Choroid plexus epithelial cell (primary cell): Measurements from ENCODE around the gene CIB1.

Experiments
- DNase-seq: peaks from one replicate; pipeline ENCODE4 v3.0.0-alpha.2; 2010; ENCODE audit warnings: low read depth
- H3K4me3 ChIP-seq: 2 replicates; pipeline ENCODE4 v1.5.1; 2011; ENCODE audit warnings: low read depth, mild to moderate bottlenecking, control low read depth, low read length, moderate library complexity
- CTCF ChIP-seq: conservative IDR thresholded peaks from 2 replicates; pipeline ENCODE4 v1.5.1; 2011; ENCODE audit warnings: low read depth, mild to moderate bottlenecking, control low read depth, inconsistent platforms, low read length, moderate library complexity

The CIB1 gene

DNA sequence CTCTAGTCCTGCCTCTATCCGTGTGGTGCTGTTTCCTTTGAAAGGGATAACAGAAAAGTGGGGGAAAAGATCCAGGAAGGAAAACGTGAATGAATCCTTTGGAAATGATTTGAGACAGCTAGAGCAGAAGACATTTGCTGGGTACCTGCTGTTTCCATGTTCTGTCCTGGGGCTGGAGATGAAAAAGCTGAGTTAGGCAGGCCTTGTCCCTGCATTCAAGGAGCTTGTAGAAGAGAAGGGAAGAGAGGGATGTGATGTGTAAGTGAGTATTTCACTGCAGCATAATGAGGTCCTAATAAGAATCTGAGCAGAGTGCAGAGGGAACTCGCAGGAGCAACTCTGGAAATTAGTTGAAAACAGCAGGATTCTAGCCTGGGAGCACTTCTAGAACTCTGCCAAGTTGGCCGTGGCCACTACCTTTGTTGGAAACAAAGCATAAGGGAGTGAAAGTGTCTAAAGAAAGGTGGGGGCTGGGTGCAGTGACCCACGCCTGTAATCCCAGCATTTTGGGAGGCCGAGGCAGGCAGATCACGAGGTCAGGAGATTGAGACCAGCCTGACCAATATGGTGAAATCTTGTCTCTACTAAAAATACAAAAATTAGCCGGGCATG lies 46.4 kb downstream of the CIB1 start:
- H3K4me3 ChIP-seq, result no peak overlapping the region
- DNase-seq, result no peak
- no peak for TF ChIP-seq CTCF

DNA sequence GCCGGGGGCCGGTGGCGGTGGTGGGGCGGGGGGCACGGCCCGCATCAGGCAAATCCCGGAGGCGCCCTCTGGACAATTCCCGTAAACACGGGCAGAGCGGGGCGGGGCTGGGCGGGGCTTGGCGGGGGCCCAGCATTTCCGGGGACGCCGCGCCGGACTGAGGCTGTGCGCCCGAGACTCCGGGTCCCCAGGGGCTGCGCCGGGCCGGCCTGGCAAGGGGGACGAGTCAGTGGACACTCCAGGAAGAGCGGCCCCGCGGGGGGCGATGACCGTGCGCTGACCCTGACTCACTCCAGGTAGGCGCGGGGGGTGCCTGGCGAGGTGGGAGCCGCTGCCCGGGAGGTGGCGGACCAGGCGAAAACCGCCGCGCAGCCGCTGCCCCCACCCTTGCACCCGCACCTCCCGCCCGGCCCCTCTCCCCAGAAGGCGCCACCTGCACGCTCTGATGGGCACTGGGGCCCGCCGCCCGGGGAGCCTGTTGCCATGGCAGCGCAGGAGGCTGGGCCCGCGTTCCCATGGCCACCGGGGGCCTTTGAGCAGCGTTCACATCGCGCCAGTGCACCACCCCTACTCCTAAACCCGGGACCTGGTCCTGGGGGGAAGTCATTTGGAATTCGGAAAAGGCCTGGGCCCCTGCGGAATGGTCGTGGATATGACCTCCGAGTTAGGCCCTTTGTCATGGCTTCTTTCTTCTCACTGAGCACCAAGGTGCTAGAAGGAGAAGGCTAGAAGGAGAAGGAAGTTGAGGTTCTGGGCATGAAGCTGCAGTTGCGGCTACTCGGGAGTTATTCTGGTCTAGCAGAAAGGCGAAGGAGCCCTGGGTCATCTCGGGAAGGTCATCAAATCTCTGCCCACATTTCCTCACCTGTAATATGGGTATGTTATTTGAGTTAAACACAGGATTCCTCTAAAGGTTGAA lies 48.7 kb downstream of the CIB1 start:
- TF ChIP-seq CTCF, result no peak
- DNase-seq, result no peak

DNA sequence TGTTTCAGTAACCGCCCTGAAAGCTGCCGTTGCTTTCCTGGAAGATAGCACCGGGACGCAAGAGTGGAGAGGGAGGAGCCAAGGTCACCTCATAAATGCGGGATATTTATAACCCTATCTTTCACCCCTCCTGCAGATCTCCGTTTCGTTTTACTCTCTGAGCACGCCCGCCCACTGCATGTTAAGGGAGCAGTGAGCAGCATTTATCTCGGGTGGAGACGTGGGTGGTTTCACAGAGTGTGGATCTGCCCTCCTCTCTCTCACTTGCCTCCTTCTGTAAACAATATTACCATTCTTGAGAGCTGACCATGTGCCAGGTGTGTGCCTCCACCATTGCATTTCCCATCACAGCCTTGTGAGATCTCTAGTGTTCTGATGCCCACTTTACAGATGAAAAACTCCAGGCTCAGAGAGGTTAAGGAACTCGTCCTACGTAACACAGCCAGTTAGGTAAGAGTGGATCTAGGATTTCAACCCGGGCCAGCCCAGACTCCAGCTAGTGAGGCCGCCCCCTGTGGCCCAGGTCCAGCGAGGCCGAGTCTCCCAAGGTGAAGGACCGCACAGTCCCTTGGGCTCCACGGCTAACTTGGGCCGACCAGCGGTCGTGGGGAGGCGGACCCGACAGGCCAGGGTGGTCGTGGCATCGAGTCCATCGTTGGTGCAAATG lies 49.5 kb downstream of the CIB1 start:
- DNase-seq, result peak; percentile 81
- no peak for TF ChIP-seq CTCF
- peak overlapping the region; percentile 72 for H3K4me3 ChIP-seq

More for the DNA sequence above, 48.7 kb downstream of the CIB1 start:
- H3K4me3 ChIP-seq, result peak overlapping the region; percentile 72

DNA sequence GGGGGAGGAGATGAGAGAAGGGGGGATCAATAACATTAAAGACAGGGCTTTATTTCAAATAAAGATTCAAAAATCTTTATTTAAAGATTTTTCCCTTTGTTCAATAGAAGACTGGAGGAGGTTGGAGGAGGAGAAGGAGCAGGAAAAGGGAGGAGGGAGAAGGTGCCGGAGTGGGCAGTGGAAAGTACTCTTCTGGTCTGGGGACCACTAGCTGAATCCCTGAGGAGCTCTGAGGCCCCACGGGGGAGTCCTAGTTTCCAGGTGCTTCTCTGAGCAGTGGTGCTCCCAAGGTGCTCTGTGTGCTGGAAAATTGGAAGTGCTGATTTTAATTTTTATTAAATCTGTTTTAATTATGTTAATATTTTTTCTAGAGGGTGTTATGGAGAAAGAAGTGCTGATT lies 52.0 kb downstream of the CIB1 start:
- no peak overlapping the region for H3K4me3 ChIP-seq
- DNase-seq, result no peak
- TF ChIP-seq CTCF, result no peak
